IPS-NIHi7 (cell line): ENCODE results near the gene ZNF518A.

Experiments
- DNase-seq: peaks from one replicate; pipeline ENCODE4 v3.0.0; 2012; ENCODE audit warnings: mixed read lengths; ENCODE audit errors: extremely low spot score

The ZNF518A gene, protein sequence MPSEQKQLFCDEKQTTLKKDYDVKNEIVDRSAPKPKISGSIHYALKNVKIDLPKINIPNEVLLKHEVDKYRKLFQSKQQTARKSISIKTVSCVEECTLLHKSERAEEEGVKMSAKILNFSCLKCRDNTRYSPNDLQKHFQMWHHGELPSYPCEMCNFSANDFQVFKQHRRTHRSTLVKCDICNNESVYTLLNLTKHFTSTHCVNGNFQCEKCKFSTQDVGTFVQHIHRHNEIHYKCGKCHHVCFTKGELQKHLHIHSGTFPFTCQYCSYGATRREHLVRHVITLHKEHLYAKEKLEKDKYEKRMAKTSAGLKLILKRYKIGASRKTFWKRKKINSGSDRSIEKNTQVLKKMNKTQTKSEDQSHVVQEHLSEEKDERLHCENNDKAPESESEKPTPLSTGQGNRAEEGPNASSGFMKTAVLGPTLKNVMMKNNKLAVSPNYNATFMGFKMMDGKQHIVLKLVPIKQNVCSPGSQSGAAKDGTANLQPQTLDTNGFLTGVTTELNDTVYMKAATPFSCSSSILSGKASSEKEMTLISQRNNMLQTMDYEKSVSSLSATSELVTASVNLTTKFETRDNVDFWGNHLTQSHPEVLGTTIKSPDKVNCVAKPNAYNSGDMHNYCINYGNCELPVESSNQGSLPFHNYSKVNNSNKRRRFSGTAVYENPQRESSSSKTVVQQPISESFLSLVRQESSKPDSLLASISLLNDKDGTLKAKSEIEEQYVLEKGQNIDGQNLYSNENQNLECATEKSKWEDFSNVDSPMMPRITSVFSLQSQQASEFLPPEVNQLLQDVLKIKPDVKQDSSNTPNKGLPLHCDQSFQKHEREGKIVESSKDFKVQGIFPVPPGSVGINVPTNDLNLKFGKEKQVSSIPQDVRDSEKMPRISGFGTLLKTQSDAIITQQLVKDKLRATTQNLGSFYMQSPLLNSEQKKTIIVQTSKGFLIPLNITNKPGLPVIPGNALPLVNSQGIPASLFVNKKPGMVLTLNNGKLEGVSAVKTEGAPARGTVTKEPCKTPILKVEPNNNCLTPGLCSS (N-terminal part only)

GRCh38 chr10:96129387-96130325 lies at the start of gene ZNF518A:
TSS of gene ZNF518A (plus strand) at chr10:96130297. CDS start at chr10:96156323, 26,026 bp downstream.
- DNase-seq = peak; percentile 92

GRCh38 chr10:96082153-96082552 lies 47.9 kb upstream of the ZNF518A start:
- no peak for DNase-seq

DNA sequence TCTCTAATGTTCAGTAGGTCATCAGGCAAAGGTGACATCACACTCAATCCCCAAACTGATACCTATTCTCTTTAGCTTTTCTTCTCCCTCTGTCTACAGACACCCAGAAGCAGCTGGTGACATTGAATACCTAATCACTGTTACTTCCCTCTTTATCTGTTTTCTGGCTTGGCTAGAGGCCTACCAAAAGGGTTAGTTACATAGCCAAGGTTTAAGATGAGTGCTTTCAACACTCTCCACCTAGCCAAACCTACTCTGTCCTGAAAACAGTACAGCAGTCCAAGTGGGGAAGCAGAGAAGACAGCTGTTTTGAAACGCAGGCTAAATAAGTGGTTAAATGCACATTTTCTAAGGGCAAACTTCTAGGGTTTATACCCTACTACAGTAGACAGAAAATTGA lies 47.3 kb upstream of the ZNF518A start:
- no peak for DNase-seq

DNA sequence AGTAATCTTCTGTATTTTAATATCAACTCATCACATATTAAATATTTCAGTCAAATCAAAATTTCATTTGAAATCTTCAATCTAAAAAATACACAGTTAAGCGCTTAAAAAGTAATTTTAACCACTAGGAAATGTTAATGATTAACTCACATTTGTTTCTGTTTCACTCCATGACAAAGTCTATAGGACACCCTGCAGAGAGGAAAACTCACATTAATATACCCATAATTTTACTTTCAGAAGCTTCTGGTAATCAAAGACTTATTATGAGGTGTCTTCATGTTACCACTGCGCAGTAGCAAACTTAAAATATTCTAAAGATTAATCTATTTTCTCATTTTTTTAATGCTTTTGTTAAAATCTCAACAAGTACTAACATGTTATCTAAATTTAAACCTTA lies 41.0 kb upstream of the ZNF518A start:
- no peak for DNase-seq

- DNase-seq = peak; percentile 87
These were observed 40.2 kb upstream of the ZNF518A start for GRCh38 chr10:96089670-96090462.

DNA sequence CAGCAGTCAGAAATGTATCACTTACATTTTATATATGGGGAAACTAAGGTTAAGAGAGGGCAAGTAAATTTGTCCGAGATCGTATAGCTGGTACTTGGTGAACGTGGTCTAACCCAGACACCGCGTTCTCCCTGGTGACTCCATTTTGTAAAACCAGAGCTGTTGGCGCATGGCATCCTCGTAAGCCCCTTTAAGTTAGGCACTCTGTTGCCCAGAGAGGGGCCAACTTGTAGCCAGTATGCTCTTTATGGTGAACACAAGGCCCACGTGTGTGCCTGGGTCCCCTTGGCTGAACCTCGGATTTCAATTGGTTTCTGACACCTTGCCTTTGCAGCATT lies 39.7 kb upstream of the ZNF518A start:
- no peak for DNase-seq

DNA sequence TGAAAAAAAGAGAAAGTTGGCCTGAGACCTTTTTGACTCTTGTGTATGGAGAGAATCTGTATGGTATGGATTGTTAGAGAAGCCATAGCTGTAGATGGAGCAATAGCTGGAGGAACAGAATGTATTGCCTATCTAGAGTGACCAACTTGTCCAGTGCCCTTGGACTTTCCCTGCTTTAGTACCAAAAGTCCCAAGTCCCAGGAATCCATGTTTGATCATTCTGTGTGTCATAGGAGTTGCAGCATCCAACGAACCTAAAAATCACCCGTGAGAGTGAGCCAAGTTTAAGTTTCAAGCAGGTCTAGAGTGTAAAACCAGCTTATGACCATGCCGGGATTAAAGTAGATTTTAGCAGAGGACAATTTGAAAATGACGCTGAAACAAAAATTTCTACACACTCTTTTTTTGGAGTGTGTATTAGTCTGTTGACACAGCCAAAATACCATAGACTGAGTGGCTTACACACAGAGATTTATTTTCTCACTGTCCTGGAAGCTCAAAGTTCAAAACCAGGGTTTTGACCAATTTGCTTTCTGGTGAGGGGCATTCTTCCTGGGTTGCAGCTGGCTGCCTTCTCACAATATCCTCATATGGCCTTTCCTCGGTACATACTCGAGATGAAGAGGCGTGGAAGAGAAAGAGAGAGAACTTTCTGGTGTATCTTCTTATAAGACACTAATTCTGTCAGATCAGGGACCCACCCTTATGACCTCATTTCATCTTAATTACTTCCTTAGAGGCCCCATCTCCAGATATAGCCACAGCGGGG lies 36.9 kb upstream of the ZNF518A start:
- no peak for DNase-seq

DNA sequence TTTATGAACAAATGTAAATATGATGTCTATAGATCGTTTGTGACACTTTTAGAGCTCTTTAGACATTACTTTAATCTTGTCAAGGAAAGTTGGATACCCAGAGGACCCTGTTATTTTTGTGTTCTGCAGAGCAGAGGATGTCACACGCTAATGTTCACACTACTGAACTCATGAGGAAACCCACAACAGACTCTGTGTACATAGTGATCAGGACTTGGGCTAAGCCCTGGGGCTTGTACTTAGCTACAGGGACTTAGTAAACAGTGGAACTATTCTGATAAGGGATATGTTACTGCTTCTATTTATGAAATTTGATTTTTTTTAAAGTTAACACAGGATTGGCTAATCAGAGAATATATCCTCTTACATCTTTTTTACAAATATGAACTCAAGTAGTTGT lies 36.1 kb upstream of the ZNF518A start:
- no peak for DNase-seq

- DNase-seq = no peak
These were observed 33.1 kb upstream of the ZNF518A start for GRCh38 chr10:96096958-96097357.

DNA sequence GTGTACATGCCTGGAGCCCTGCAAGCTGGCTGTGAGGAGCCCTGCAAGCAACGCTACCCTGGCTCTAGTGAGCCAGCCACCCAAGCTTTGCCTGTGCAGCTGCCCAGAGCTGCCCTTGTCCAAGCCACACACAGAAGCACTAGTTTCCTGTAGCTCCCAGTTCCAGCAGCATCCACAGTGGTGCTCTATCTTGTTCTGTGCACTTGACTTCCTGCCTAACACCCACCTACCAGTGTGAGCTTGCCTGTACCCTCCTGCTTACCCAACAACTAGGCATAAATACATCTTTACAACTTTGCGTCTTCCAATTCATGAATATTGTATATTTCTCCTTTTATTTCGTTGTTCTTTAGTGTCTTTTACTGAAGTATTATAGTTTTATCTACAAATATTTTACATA lies 32.2 kb upstream of the ZNF518A start:
- no peak for DNase-seq

DNA sequence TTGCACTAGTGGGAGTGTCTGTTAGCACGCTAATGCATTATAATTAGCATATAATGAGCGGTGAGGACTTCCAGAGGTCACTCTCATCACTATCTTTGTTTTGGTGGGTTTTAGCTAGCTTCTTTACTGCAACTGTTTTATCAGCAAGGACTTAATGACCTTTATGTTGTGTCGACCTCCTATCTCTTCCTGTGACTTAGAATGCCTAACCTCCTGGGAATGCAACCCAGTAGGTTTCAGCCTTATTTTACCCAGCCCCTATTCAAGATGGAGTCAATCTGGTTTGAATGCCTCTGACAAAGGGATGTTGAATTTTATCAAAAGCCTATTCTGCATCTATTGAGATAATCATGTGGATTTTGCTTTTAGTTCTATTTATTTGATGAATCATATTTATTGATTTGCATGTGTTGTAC lies 22.5 kb upstream of the ZNF518A start:
- no peak for DNase-seq

GRCh38 chr10:96112531-96112930 lies 17.6 kb upstream of the ZNF518A start:
- no peak for DNase-seq

DNA sequence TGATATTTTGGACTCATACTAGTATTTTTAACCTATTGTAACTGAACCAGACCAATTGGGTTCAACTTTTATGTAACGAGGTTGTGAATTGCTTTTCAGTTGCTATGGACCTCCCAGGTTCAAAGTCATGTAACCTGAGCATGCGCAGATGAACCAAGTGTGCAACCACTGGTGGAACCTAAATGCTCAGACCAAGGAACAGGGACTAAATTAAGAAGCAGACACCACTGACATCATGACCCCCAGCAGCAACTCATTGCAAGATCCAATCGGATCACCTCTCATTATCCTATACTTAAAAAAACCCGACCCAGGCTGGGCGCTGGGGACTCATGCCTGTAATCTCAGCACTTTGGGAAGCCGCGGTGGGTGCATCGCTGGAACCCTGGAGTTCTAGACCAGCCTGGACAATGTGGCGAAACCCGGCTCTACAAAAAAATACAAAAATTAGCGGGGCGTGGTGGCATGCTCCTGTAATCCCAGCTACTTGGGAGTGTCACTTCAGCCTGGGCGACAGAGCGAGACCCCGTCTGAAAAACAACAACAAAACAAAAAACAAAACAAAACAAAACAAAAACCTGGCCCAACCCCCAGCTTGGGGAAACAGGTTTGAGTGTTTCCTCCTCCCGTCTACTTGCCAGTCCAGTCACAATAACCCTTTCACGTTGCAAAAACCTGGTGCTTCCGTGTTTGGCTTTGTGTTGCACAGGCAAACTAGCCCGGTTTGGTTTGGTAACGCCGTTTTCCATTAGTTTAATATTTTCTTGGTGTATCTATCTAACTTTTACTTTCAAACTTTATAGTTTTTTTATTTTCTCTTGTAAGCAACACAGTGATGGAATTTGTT lies 11.3 kb upstream of the ZNF518A start:
- DNase-seq = no peak

DNA sequence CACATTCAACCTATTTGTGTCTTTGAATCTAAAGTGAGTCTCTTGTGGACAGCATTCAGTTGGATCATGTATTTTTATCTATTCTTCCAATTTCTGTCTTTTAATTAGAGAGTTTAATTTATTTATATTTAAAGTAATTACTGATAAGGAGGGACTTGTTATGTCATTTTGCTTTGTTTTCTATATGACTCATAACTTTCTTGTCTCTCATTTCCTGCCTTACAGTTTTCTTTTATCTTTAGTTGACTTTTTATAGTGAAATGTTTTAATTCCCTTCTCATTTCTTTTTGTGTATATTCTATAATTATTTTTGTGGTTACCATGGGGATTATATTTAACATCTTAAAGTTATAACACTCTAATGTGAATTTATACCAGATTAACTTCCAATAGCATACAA lies 7.3 kb upstream of the ZNF518A start:
- no peak for DNase-seq

DNA sequence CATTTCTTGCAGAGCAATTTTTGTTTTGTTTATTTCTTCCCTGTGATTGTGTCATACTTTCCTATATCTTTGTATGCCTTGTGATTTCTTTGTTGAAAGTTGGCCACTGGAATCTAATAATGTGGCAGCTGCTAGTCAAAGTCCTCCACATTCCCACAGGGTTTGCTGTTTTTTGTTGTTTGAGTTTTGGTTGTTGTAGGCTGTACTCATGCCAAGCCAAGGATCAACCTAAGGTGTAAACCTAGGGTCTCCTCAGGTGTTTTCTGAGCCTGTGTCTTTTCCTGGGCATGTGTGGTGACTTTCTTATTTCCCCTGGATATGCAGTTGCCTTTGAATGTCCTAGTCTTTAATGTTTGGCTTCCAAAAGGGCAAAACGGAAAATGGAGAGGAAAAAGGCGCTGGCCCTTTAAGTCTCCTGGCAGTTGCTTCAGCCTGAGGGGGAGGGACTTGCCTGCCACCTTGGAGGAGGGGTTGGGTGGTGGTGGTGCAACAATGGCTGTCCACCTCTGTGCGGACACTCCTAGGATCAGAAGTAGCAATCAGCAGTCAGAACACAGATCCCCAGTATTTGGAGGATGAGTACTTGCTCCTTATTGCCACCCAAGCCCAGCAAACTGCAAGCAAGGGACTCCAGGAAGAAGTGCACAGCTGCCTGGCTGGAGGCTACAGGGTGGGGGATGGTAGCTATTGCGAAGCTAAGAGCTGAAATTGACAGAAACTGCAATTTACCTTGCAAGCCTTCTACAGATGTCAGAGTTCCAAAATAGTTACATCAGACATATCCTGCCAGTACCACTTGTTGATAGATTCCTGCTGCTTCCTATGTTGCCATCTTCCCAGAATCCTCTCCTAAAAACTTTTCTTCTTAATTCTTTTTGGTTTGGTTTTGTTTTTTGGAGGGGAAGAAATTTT lies 5.6 kb upstream of the ZNF518A start:
- peak; percentile 82 for DNase-seq

- no peak for DNase-seq
These were observed 5.0 kb upstream of the ZNF518A start for GRCh38 chr10:96125142-96125515.

GRCh38 chr10:96130326-96130995 lies 364 bp downstream of the ZNF518A start:
- peak; percentile 84 for DNase-seq
